GM12878 (cell line): ENCODE data around the gene UTP25. TPM values are rescaled to one million over a fixed set of nuclear protein-coding genes. Genes with fewer than 3 reads are reported as not detected.

ENCODE experiments used
- ATAC-seq: fragments of 200-7000 bp; cut with Tn5 transposase; 3 replicates; pipeline ENCODE4 v1.9.1; 2020; ENCODE audit warnings: mild to moderate bottlenecking, moderate library complexity
- BruUV-seq: library from RNA; stranded (reverse); fragments of 400-500 nt; replicated peaks from 2 replicates; lab custom pipeline; 2021; lab: Mats Ljungman, UMichigan
- CTCF ChIA-PET: fragments of 300-600 bp; sonication (Branson Sonifier 250); formaldehyde crosslinking; extraction: SDS; loops from one replicate; lab custom pipeline; 2021; ENCODE audit warnings: inconsistent platforms; lab: Yijun Ruan, JAX
- POLR2A ChIA-PET: fragments of 350-600 bp; formaldehyde crosslinking; extraction: SDS; loops from one replicate; lab custom pipeline; 2021; ENCODE audit warnings: inconsistent platforms; lab: Charles Lee
- RAD21 ChIA-PET: fragments of 300-600 bp; sonication (Branson Sonifier 250); formaldehyde crosslinking; loops from one replicate; lab custom pipeline; 2023; ENCODE audit warnings: antibody characterized with exemption; ENCODE audit not compliant: unreplicated experiment; lab: Charles Lee
- SMC1A ChIA-PET: fragments of 300-600 bp; sonication (Branson Sonifier 250); formaldehyde crosslinking; loops from one replicate; lab custom pipeline; 2023; ENCODE audit not compliant: unreplicated experiment, uncharacterized antibody; lab: Charles Lee
- DNase-seq: peaks from one replicate; pipeline ENCODE4 v3.0.0-alpha.2; 2011; ENCODE audit warnings: low read depth, low spot score
- FAIRE-seq: peaks from 3 replicates; lab custom pipeline; 2011; peaks lifted over from hg19 to GRCh38; lab: Jason Lieb, UNC
- H2AFZ ChIP-seq: 2 replicates; pipeline ENCODE4 v1.6.0; 2011; ENCODE audit warnings: low read depth, low read length, control low read depth; ENCODE audit not compliant: control insufficient read depth
- H3K27ac ChIP-seq: 2 replicates; pipeline ENCODE4 v1.5.1; 2011; ENCODE audit warnings: control low read depth; ENCODE audit not compliant: control insufficient read depth, insufficient read depth
- H3K27me3 ChIP-seq, 2 experiments: replicated peaks in 1 of 2; 2 replicates each; pipeline versions ENCODE4 v1.6.0 to v1.6.1; 2011; ENCODE audit warnings: low read length in 1 of 2; ENCODE audit not compliant: control insufficient read depth in 2 of 2, insufficient read depth in 2 of 2
- H3K36me3 ChIP-seq, 2 experiments: 2 replicates each; pipeline ENCODE4 v1.5.1; 2011; ENCODE audit warnings: low read length in 1 of 2; ENCODE audit not compliant: control insufficient read depth in 2 of 2, insufficient read depth in 2 of 2
- H3K4me1 ChIP-seq: 2 replicates; pipeline ENCODE4 v1.6.1; 2011; ENCODE audit warnings: mild to moderate bottlenecking, low read length, moderate library complexity, mixed read lengths; ENCODE audit not compliant: control insufficient read depth, insufficient read depth
- H3K4me2 ChIP-seq: 2 replicates; pipeline ENCODE4 v1.6.0; 2011; ENCODE audit warnings: control low read depth; ENCODE audit not compliant: control insufficient read depth, insufficient read depth
- H3K4me3 ChIP-seq: fragments of 200-600 bp; sonication (generic); 2 replicates; pipeline ENCODE4 v1.5.1; 2016
- H3K79me2 ChIP-seq: 2 replicates; pipeline ENCODE4 v1.6.0; 2011; ENCODE audit warnings: low read length; ENCODE audit not compliant: control insufficient read depth, insufficient read depth
- H3K9ac ChIP-seq: 2 replicates; pipeline ENCODE4 v1.8.0; 2011; ENCODE audit warnings: low read length, control low read depth, mixed read lengths; ENCODE audit not compliant: control insufficient read depth, insufficient read depth
- H3K9me3 ChIP-seq: replicated peaks from 3 replicates; pipeline ENCODE4 v1.5.1; 2011; ENCODE audit warnings: mild to moderate bottlenecking, low read length; ENCODE audit not compliant: control insufficient read depth, insufficient read depth
- H4K20me1 ChIP-seq: 2 replicates; pipeline ENCODE4 v1.6.0; 2011; ENCODE audit not compliant: control insufficient read depth, insufficient read depth
- E4F1 ChIP-seq: fragments of 450-650 bp; IDR thresholded peaks from 2 replicates; pipeline ENCODE4 v1.6.1; 2018; ENCODE audit warnings: borderline replicate concordance, mild to moderate bottlenecking; ENCODE audit not compliant: partially characterized antibody
- ETV6 ChIP-seq, 2 experiments: fragments of 450-650 bp in 1 of 2; IDR thresholded peaks in 1 of 2; conservative IDR thresholded peaks in 1 of 2; 2 replicates each; pipeline ENCODE4 v1.6.1; 2014; ENCODE audit warnings: antibody characterized with exemption in 1 of 2, borderline replicate concordance in 1 of 2, low read depth in 1 of 2, mild to moderate bottlenecking in 1 of 2, moderate library complexity in 1 of 2
- RB1 ChIP-seq: fragments of 450-650 bp; formaldehyde crosslinking; IDR thresholded peaks from 2 replicates; pipeline ENCODE4 v1.6.1; 2017; ENCODE audit warnings: mild to moderate bottlenecking, borderline replicate concordance
- SIN3A ChIP-seq: IDR thresholded peaks from 2 replicates; pipeline ENCODE4 v1.6.1; 2012; ENCODE audit warnings: low read depth, low read length, improper control_type of control experiment
- STAT1 ChIP-seq: fragments of 450-650 bp; conservative IDR thresholded peaks from 2 replicates; pipeline ENCODE4 v1.6.1; 2014; ENCODE audit warnings: antibody characterized with exemption, mild to moderate bottlenecking
- STAT3 ChIP-seq: IDR thresholded peaks from 2 replicates; pipeline ENCODE4 v1.6.1; 2011; ENCODE audit warnings: low read depth, low read length, improper control_type of control experiment
- SUZ12 ChIP-seq: fragments of 200-600 bp; sonication (generic); IDR thresholded peaks from one replicate; pipeline ENCODE4 v1.6.1; 2018; ENCODE audit warnings: antibody characterized with exemption, mild to moderate bottlenecking; ENCODE audit not compliant: unreplicated experiment
- ZBED1 ChIP-seq: IDR thresholded peaks from 2 replicates; pipeline ENCODE4 v1.6.1; 2016; ENCODE audit warnings: borderline replicate concordance
- ZNF24 ChIP-seq: fragments of 450-650 bp; IDR thresholded peaks from 2 replicates; pipeline ENCODE4 v1.6.1; 2017; ENCODE audit warnings: antibody characterized with exemption, mild to moderate bottlenecking
- WGBS: methylation state at CpG from one replicate; pipeline ENCODE4 v1.1.6; 2016; ENCODE audit warnings: low lambda C conversion rate; ENCODE audit not compliant: insufficient replicate concordance, insufficient coverage; ENCODE audit errors: missing lambda C conversion rate; 5-methylcytosine and 5-hydroxymethylcytosine counted together
- in situ Hi-C: fragments of 300-500 bp; cut with MboI; formaldehyde crosslinking; loops from 9 replicates; pipeline ENCODE4 v1.14.3; 2018; ENCODE audit warnings: mixed read lengths
- intact Hi-C: fragments of 100-400 bp; cut with micrococcal nuclease; formaldehyde crosslinking; loops from one replicate; pipeline ENCODE4 v1.14.2; 2022; ENCODE audit not compliant: unreplicated experiment
- polyA plus RNA-seq, 11 experiments: library from polyadenylated mRNA; depleted of rRNA in 4 of 11; unstranded in 6 of 11; stranded (reverse) in 5 of 11; fragments of >200 nt; fragmentation: Nextera tagmentation in 4 of 11; fragmentation: Illumina TruSeq in 1 of 11; extraction: Ambion mirVana in 4 of 11; extraction: Trizol in 1 of 11; gene quantifications; 1 replicate in 1 of 11; 2 replicates in 10 of 11; pipeline versions ENCODE4 v1.2.1 to v1.2.3, GENCODE V29; 2011 to 2016; ENCODE audit warnings: inconsistent platforms in 2 of 11, missing spikeins in 2 of 11, low read depth in 1 of 11
- total RNA-seq, 4 experiments: library from RNA; depleted of rRNA in 3 of 4; stranded (reverse); fragments of >200 nt in 3 of 4; fragmentation: Illumina TruSeq in 1 of 4; extraction: Trizol in 1 of 4; gene quantifications; 2 replicates each; pipeline versions ENCODE4 v1.2.1 to v1.2.3, GENCODE V29; 2013 to 2021

The UTP25 gene
- total and polyA plus RNA-seq, 10 of the 15 experiments (the other 5 are each of a cell fraction or from before 2014, with no cell fraction given), result 3.0 to 13.3 (median 8.5) TPM

- Histone ChIP-seq H2AFZ (no peak overlapping the region), H3K9me3 (no peaks in the 10 kb centered on the region), H3K27me3 (no peaks in the 10 kb centered on the region)
- FAIRE-seq, result no peak
- TF ChIP-seq SUZ12 (no peak), ETV6 (conservative IDR thresholded peaks at IDR 0.05 in 1 of 2, IDR thresholded peaks at IDR 0.05 in 1 of 2; ENCODE audit: borderline replicate concordance in 1 of 2, low read depth in 1 of 2) (no peak), STAT3 (no peak), STAT1 (no peak), ZNF24 (no peak), E4F1 (no peak), RB1 (no peak), ZBED1 (no peak), SIN3A (no peak)
- TF ChIP-seq, all 136 proteins: peak for 0
- intact Hi-C loops, result no loop called here
- H3K9ac ChIP-seq, result no peak overlapping the region
- RAD21 ChIA-PET, result no interaction called here
- no peak overlapping the region for H3K4me3 ChIP-seq
- POLR2A ChIA-PET, result no interaction called here
- DNase-seq (no peak), ATAC-seq (no peak)
- no peaks in the 10 kb centered on the region for H3K79me2 ChIP-seq
- no TSS peak for BruUV-seq
- H4K20me1 ChIP-seq, result no peaks in the 10 kb centered on the region
- in situ Hi-C loops, result no loop called here
- H3K4me2 ChIP-seq, result no peak overlapping the region
- H3K27ac ChIP-seq, result no peak overlapping the region
- CTCF ChIA-PET, result interaction anchor here (0.6 to 7.7 kb wide), 2 partner anchors 13 to 250 kb away, joined by 5 to 78 read pairs; no protein-coding TSS in a partner anchor
- SMC1A ChIA-PET, result interaction anchor here (2.5 to 7.0 kb wide), 2 partner anchors 14 to 54 kb away, joined by 6 to 49 read pairs; partner anchors contain the start of gene TRAF3IP3
- H3K4me1 ChIP-seq, result no peaks in the 10 kb centered on the region
- no peaks in the 10 kb centered on the region for H3K36me3 ChIP-seq
- WGBS, result 44% methylated on average over 4 of the region's 4 CpGs
Observed at GRCh38 chr1:209809611-209810010, 18.2 kb upstream of the UTP25 start.
